ENCODE data around the gene PTPRR.

Gene PTPRR

DNA sequence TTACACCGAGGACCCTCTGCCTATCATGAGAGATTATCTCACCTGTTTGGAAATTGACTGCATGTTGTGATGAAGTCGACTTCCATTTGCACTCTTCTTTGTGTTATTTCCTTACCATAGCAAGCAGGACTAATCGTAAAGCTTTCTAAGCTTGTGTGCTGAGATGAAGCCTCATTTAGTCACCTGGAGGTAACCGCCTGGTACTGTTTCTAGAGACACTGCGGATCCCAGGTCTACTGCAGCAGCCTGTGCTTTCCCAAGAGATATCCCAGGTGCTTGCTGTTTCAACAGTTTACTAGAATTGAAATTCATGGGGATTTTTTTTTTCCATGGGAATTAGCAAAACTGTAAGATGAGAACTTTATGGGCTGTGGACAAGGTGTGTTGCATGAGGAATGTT, 131.8 kb downstream of the PTPRR start:
- no peak for DNase-seq

DNA sequence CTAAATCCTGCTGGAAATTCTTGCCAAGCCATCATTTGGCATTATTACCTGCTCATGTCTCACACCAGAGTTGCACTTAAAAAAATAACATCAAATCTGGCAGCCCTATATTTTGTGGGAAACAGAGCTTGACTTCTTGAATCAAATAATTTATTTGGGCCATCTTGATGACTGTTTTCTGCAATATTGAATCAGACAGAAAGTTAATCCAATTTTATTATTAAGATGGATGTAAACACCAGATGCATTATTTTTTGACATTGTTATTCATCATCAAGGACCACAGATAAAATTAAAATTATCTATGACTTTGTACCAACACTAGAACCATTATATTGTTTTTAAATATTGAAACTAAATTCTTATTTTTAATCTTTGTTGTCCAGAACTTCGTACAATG, 132.9 kb downstream of the PTPRR start:
- DNase-seq: no peak

DNA sequence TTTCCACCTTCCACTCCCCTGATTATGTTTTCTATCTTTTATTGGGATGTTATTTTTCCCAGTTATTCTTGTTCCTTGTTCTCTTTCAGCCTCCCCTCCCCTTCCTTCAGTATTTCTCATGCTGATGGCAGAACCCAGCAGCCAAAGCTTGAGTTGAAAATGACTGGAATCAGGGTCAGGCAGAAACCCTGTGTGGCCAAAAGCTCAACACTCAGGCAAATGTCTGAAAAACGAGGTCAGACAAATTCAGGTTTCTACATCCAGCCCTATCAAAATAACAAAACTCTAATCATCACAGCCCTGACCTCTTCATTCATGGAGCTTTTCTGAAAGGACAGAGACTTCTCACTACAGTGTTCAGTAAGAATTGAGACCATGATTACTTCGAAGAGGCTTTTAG, 134.6 kb downstream of the PTPRR start:
- no peak for DNase-seq

DNA sequence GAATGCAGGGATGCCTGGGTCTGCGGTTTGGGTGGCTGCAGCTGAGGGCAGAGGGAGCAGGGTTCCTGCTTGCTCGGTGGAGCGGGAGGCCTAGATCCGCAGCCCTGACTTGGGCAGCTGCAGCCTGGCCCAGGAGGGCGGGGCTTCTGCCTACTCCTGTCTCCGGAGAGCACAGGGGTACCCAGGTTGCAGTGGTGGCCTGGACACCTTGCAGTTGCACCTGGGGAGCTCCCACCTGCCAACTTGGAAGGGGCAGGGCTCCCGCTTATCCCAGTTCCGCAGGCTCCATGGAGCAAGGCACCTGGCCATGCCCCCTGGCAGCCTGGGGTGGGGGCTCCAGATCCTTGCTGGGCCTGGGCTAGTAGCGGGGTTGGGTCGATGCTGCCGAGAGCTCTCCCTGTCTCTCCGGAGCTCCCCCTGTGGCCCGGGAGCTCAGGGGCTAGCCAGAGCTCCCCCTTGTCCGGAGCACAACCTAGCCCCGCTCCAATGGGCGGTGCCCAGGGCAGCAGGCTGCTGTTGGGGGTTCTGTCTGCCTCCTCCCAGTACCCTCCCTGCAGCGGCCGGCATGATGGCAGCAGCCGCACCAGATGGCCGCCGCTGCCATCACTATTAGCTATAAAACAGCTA, 136.4 kb downstream of the PTPRR start:
- no peak for DNase-seq

DNA sequence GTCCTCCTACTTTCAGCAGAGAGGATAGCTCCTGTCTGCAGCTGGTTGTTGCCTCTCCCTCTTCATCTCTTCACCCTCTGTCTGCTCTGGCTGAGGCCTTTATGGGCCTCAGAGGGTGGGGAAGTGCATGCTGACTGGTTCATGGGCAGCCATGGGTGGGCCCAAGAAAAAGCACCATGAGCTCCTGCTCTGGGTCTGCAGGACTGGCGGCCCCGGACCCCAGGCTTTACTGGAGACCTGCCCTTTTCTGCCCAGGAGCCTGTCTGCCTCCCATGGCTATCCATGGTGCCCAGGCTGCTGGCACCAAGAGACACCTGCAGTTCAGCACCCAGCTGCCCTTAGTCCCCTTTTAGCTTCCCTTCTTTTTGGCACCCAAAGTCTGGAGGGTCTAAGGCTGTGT, 137.1 kb downstream of the PTPRR start:
- no peak for DNase-seq

DNA sequence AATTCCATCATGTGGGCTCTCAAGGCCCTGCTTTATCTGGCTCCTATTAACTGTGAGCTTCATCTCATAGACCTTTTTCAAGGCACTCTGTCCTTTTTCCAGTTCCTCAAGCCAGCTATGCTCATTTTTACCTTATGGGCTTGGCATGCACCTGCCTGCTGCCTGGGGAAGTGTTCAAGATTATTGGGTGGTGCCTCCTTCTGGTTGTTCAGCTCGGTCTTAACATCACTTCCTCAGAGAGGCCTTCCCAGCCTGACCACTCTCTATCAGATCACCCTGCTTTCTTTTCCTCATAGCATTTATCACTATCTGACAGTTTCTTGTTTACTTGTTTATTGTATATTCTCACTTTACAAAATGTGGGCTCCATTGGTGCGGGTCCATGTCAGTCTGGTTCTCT, 141.3 kb downstream of the PTPRR start:
- no peak for DNase-seq

DNA sequence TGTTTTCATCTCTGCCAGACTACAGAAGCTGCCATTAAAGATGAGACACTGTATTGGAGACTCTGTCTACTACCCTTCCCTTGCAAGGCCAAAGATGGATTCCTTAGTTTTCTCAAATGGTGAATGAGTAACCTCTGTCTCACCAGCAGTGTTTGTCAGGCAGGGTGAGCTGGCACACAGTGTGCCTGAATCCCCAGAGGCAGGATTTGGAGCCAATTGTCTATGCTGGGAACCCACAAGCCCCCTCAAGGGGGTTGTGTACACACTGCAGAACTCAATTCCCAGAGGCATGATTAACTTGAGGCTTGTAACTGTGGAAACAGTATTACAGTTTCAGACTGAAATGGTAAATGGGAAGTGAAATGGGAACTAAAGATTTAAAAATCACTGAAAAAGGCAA, 146.5 kb downstream of the PTPRR start:
- DNase-seq: no peak

DNA sequence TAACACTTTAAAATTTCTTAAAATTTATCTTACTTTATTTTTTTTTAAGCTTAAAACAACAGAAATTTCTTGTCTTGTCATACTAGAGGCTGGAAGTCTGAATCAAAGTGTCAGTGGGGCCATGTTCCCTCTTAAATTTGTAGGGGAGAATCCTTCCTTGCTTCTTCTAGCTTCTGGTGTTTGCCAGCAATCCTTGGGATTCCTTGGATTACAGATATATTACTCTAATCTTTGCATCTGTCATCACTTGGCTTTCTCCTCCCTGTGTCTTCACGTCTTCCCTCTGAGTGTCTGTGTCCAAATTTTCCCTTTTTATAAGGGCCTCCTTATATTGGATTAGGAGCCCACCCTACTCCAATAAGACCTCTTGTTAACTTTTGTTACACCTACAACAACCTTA, 147.7 kb downstream of the PTPRR start:
- DNase-seq: no peak

DNA sequence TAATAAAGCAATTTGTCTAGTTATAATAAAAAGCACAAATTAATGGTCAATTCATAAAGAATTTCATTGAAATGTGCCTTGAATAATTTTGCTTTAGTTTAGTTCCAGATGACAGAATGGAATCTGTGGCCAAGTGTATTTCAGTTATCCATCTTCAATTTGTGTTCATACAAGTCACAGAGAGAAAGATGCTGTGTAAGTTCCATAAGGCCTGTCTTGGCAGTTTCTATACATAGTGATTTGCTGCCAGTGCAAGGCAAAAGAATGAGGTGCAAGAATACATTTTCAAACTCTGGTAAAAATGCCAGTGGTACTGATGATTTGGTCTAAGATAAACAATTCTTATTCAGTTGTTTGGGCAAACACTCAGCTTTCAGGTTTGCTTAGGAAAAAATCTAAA, 149.0 kb downstream of the PTPRR start:
- no peak for DNase-seq

DNA sequence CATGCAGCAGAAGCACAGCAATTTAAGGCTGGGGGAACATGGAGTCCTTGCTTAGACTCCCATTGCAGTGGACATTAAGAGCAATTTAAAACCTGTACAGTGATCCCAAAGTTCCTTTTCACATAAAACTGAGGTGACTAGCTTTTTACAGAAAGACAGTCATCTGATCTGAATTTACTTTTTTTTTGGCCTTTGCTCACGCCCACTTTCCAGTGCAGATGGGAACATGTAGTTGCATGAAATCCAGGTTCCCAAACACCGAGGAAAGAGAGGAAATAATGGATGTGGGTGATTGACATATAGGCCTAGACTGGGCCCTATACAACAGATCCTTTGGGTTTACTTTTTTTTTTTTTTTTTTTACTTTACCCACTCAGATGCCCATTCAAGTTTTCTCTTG, 156.9 kb downstream of the PTPRR start:
- DNase-seq: no peak

DNA sequence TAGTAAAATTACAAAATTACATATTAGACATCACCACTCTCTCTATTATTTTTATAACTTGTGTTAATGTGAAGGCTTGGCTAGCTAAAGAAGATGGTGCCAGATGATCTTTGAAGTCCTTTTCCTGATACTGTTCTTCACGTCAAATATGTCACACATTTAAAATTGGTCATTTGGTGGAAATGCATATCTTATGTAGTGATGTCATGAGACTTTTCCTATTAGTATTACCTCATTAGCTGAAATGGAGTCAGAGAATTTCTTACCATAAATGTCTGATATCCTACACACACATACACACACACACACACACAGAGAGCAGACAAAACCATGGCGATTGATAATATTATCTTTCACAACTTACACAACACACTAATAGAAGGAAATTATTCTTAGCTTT, 158.5 kb downstream of the PTPRR start:
- no peak for DNase-seq

DNA sequence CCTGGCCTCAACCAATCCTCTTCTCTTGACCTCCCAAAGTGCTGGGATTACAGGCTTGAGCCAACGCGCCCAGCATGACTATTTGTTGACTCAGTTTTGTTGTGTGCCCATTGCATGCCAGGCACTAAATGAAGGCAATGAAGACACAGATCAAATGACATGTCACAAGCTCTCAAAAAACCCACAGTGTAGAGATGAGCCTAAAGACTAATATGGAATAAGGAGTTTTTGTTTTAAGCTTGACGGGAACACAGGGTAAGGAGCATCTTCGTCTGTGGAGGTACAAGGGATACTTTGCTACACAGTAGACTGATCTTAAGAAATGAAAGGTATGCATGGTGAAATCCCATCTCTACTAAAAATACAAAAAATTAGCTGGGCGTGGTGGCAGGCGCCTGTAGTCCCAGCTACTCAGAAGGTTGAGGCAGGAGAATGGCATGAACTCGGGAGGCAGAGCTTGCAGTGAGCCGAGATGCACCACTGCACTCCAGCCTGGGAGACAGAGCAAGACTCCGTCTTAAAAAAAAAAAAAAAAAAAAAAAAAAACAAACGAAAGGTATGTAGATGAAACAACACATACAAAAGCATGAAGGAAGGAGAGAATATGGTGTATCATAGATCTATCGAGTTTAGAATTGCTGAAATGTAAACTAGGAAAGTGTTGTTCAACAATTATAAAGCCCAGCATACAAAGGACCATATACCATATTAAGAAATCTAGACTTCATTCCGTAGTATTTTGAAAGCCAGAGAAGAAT, 161.2 kb downstream of the PTPRR start:
- no peak for DNase-seq

DNA sequence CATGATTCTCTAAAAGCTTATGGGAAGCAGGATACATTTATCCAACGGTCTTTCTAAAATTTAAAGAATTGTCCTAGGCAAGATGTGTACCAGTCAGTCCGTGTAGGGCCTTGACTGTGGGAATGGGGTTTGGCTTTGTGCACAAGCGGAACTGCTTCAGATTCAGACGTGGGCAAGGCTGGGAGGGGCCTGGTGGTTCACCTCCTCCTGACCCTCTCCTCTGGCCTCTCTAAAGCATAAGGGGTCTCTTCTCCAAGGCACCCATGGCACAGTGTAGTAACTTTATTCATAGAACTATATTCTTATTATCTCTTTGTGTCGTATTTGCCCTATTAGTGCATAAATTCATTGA, 162.1 kb downstream of the PTPRR start:
- DNase-seq: no peak

DNA sequence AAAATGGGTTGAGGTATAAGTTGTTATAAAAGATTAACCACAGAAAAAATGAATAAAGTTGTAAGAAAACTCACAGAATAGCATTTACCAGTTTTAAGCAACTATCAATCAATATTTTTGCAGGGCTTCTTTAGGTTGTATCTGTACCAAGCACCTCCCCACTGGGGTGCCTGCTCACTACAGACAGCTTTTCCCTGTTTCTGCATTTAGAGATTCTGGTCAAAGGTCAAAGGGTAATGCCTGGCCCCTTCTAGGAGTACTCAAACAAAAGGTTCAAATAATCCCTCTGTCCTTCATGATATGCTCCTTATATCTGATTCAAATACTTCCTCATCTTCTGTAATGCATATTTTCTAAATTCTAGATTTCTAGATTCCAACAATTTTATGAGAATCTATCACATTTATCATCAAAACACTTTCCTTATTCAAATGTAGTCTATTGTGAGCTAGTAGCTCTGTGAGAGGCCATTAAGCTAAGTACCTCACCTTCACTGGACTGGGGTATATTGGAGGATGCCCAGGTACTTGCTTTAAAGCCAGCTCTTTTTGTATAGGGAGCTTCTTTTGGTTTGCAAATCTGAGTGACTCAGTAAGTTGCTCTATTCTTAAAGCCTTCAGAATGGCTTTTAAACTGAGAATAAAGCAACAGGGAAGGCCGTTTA, 162.6 kb downstream of the PTPRR start:
- no peak for DNase-seq

DNA sequence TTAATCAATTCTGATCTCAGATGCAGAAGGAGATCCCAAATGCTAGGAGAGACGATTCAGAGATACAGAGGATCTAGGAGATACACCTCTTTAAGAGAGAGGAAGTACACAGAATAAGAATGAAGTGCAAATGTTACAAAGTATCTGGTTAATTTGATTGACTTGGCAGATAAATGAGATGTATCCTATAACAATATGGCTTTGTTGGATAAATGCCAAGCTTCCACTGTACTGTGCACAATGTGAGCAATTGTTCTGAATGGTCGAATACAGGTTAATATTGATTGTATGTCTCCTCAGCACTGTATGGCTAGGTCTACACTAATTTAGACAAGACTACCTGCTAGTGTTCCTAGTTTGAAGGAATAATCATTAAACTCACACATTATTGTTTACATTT, 163.7 kb downstream of the PTPRR start:
- DNase-seq: no peak

DNA sequence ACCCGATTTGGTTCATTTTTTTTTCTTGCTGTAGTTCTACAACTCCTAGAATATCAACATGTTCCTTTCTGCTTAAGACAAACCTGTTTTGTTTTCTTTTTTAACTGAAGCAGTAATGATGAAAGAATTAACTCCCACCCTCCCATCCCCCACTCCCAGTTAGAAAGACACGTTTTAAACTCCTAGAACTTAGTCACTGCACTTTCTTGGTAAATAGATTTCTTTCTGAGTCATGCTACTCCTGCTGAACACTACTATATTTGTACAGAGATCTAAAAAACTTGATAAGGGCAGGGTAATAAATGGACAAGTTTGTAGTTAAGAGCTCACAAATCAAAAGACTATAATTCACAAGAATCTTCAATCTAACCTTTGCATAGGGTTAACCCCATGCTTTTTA, 164.4 kb downstream of the PTPRR start:
- DNase-seq: no peak

DNA sequence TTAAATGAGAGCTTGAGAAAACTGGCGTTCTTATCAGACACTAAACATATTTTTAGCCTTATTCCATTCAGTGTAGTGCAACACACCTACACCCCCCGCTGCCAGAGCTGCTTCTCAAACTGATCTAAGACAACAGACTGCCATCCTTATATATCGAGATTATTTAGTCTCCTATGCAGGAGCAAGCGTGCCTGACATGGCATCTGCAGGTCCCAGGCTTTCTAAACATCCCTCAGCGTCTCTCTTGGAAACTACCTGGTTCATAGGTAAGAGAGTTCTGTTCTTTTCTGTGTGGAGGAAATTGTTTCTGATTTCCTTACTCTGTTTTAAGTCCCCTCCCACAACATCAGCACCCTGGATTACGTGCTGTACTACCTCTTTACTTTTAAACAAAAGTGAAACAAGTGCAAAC, 166.2 kb downstream of the PTPRR start:
- no peak for DNase-seq

DNA sequence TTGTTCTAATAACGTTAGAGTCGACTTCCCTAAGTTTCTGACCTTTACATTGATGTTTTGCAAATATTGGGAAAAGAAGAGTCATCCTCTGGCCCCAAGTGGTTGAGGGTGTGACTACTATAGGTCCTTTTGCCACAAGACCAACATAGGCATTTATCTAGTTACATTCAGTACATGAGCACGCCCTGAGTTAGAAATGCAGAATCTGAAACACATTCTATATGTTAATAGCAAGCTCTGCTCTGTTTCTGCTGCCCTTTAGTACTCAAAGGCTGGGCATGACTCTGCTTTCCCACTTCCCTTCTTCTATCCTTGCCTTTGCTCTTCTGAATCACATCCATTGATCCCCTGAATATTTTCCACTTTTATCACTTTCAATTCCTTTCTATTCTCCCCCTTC, 168.2 kb downstream of the PTPRR start:
- DNase-seq: no peak

DNA sequence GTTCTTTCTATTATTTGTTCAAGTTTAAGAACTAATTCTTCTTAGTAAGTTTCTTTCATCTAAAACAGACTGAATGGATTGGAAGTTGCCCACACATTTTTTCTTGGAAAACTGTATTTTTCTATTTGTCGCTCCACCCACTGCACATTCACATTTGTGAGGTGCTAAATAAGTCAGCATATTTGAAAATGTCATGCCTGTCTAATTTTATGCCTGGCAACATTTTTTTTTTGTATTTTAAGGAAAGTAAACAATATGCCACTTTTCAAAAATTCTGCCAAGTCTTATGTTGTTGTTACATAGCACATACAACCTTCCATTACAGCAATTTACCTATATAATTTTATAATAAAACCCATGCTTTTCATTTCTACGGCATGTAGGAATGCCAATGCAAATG, 170.6 kb downstream of the PTPRR start:
- no peak for DNase-seq

DNA sequence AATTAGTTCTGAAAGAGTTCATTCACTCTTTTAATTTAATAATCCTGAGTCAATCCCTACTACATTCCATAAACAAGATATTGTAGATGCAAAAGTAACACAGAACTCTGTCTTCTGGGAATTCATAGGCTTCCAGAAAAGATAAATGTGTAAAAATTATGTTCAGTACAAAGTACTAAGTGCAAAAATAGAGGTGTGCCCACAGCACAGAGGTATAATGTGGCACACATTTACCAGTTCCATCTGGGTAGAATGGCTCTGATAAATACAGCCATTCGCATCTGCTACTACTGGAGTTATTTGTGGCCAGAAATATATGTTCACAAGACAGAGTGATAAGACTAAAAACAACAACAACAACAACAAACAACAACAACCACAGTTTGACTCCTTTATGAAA, 171.7 kb downstream of the PTPRR start:
- no peak for DNase-seq

DNA sequence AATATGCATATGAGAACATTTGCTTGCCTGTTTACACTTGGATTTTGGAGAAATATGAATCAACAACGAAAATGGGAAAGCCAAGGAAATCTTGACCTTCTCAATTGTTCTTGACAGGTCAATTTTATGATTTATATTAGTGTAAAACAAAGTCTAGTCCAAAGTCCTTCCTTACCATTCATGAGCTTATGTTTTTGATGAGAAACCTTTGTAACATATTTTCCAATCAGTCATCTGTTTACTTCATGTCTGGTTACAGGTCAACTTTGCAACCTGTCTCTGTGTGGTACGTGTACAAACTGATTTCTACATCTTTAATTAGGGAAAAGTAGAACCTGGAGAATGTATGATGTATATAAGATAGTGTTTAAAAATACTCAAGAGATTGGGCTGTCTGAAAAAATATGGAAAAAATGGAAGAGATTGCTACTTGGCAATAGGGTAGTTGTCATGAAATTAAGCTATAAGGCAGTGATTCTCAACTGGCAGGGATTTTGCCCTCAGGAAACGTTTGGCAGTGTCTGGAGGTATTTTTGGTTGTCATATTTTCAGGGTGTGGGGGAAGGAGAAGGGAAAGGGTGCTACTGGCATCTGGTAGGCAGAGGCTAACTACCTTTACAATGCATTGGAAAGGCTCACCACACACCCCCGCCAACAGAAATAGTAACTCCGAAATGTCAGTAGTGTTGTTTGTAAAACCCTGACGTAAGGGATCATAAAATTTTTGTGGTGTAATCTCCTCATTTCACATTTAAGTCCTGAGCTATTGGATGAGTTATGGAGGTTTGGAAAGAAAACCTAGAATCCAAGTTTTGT, 172.9 kb downstream of the PTPRR start:
- no peak for DNase-seq

DNA sequence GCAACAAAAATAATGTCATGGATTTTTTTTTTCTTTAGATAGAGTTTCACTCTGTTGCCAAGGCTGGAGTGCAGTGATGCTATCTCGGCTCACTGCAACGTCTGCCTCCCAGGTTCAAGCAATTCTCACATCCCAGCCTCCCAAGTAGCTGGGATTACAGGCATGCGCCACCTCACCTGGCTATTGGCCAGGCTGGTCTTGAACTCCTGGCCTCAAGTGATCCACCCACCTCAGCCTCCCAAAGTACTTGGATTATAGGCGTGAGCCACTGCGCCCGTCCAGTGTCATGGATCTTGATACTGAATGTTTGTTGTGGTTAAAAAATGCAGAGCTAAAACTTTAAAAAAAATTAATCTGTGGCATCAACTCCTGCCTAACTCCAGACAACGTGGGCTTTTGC, 175.5 kb downstream of the PTPRR start:
- DNase-seq: no peak

DNA sequence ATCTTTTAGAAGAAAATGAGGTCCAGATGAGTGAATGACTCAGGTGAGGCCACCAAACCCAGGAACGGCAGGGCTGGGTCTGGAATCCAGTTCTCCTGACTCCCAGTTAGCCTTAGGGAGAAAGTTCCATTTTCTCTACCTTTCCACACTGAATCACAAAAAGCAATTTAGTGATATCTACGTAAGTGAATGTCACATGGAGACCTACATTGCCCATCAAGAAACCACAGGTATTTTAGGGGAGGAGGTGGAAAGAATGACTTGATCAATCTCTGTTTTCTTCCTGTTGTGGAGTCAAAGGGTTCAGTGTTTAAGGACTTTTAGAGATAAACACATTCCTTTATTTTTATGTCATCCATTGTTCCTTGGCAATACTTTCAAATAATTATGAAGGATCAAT, 176.4 kb downstream of the PTPRR start:
- no peak for DNase-seq

DNA sequence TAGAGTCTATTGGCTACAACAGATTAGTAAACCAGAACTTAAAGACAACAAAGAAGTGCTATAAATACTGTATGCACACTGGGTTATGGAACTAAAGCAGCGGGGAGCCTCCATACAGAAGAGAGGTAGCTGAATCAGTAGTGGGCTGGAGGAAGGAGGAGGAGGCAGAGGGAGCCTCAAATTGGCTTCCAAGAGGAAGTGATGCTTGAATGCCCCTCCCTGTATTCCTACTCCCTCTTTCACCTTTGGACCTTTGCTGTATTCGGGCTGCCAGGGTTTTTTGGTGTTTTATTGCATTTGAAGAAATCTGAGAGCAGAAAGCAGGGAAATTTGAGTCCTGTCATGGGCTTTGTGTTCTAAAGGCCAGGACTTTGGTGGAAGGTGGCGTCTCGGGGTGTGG, 179.3 kb downstream of the PTPRR start:
- no peak for DNase-seq
